ENCODE measurements around the gene NPAS4.

Gene NPAS4

DNA sequence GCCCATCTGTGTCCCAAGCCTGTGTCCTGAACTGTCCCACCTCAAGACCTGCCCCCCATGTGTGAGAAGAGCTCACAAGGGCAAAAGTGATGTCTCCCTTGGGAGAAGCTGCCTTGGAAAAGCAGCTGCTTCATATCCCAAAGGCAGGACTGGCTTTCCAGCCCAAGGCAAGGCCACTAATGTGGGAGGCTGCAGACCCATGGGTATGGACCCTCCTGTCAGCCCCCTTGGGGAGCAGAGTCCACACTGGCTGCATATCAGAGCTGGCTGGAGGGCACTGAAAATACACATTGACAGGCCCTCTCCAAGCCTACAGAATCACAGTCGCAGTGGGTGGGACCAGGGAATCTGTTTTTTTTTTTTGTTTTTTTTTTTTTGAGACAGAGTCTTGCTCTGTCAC lies 48.6 kb downstream of the NPAS4 start:
- no peak for ATAC-seq
- TF ChIP-seq ISL1 (CRISPR knock-in tag; IDR thresholded peaks at IDR 0.05) (no peak), ZFP3 (CRISPR knock-in tag; IDR thresholded peaks at IDR 0.05) (no peak), GLIS3 (CRISPR knock-in tag; IDR thresholded peaks at IDR 0.05) (no peak), ZNF565 (CRISPR knock-in tag; conservative IDR thresholded peaks at IDR 0.05; ENCODE audit: low read depth) (no peak), POU6F1 (CRISPR knock-in tag; IDR thresholded peaks at IDR 0.05; ENCODE audit: borderline replicate concordance, low read depth) (no peak)

DNA sequence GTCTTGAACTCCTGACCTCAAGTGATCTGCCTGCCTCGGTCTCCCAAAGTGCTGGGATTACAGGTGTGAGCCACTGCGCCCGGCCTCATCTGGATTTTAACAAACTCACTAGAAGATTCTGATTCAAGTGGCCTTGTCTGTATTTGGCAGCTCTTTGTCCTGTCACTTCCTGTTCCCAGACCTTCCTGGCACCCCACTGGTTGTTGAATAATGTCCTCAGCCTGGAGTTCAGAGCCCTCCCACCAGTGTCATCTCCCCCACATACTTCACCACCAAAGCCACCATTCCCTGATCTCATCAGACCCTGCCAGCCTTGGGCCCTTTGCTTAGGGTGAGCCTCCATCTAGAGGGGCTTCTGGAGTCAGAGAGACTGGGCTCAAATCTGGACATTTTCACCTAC lies 49.2 kb downstream of the NPAS4 start:
- no peak for TF ChIP-seq ZC3H10 (CRISPR knock-in tag; IDR thresholded peaks at IDR 0.05)
- no peak for TF ChIP-seq ZNF70 (CRISPR knock-in tag; IDR thresholded peaks at IDR 0.05)
- no peak for TF ChIP-seq BACH2 (CRISPR knock-in tag; IDR thresholded peaks at IDR 0.05; ENCODE audit: borderline replicate concordance)
- no peak for TF ChIP-seq POU6F1 (CRISPR knock-in tag; IDR thresholded peaks at IDR 0.05; ENCODE audit: borderline replicate concordance, low read depth)
- TF ChIP-seq TOX (CRISPR knock-in tag; IDR thresholded peaks at IDR 0.05; ENCODE audit: borderline replicate concordance), result no peak
- no peak for TF ChIP-seq CREB5 (CRISPR knock-in tag; IDR thresholded peaks at IDR 0.05; ENCODE audit: low read depth)
- no peak for TF ChIP-seq ARNTL (CRISPR knock-in tag; IDR thresholded peaks at IDR 0.05; ENCODE audit: borderline replicate concordance, low read depth)
- TF ChIP-seq ISL1 (CRISPR knock-in tag; IDR thresholded peaks at IDR 0.05), result no peak
- TF ChIP-seq CSDC2 (CRISPR knock-in tag; IDR thresholded peaks at IDR 0.05), result no peak
- no peak for TF ChIP-seq RARB (CRISPR knock-in tag; IDR thresholded peaks at IDR 0.05)
- TF ChIP-seq SNAI2 (CRISPR knock-in tag; IDR thresholded peaks at IDR 0.05), result no peak
- no peak for TF ChIP-seq GLIS3 (CRISPR knock-in tag; IDR thresholded peaks at IDR 0.05)
- TF ChIP-seq OSR1 (CRISPR knock-in tag; IDR thresholded peaks at IDR 0.05), result no peak
- TF ChIP-seq ZNF565 (CRISPR knock-in tag; conservative IDR thresholded peaks at IDR 0.05; ENCODE audit: low read depth), result no peak
- TF ChIP-seq ZFP30 (CRISPR knock-in tag; IDR thresholded peaks at IDR 0.05), result no peak
- ATAC-seq, result no peak

DNA sequence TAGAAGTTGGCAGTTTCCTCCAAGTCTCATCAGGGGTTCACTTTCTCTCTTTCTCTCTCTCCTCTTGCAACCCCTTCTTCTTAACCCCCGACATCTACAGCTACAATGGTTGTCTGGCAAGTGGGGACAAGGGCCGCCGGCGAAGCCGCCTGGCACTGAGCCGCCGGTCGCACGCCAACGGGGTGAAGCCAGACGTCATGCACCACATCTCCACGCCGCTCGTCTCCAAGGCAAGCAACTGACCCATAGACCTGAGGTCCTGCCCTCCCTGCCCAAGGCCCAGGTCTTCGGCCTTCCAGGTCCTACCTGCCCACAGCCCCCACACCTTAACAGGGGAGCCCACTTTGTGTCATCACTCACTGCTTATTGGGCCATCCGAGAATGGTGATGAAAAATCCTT lies 50.3 kb downstream of the NPAS4 start:
- ATAC-seq, result no peak
- TF ChIP-seq ZFP30 (CRISPR knock-in tag; IDR thresholded peaks at IDR 0.05), result no peak
- TF ChIP-seq SNAI2 (CRISPR knock-in tag; IDR thresholded peaks at IDR 0.05), result no peak
- TF ChIP-seq ZNF70 (CRISPR knock-in tag; IDR thresholded peaks at IDR 0.05), result no peak

DNA sequence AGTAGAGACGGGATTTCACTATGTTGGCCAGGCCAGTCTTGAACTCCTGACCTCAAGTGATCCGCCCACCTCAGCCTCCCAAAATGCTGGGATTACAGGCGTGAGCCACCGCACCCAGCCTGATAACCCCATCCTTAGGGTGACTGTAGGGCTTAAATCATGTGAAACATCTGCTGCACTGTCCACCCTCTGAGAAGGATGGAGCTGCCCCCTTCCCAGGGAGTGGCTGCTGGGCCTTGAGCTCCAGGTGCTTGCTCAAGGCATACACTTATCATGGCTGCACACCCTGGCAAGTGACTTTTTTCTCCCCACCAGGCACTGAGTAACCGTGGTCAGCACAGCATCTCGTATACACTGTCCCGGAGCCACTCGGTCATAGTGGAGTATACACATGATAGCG lies 51.2 kb downstream of the NPAS4 start:
- TF ChIP-seq, protein P1, sequence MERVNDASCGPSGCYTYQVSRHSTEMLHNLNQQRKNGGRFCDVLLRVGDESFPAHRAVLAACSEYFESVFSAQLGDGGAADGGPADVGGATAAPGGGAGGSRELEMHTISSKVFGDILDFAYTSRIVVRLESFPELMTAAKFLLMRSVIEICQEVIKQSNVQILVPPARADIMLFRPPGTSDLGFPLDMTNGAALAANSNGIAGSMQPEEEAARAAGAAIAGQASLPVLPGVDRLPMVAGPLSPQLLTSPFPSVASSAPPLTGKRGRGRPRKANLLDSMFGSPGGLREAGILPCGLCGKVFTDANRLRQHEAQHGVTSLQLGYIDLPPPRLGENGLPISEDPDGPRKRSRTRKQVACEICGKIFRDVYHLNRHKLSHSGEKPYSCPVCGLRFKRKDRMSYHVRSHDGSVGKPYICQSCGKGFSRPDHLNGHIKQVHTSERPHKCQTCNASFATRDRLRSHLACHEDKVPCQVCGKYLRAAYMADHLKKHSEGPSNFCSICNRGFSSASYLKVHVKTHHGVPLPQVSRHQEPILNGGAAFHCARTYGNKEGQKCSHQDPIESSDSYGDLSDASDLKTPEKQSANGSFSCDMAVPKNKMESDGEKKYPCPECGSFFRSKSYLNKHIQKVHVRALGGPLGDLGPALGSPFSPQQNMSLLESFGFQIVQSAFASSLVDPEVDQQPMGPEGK (CRISPR knock-in tag; IDR thresholded peaks at IDR 0.05; ENCODE audit: borderline replicate concordance), result no peak
- TF ChIP-seq PPARA (CRISPR knock-in tag; IDR thresholded peaks at IDR 0.05; ENCODE audit: borderline replicate concordance), result no peak
- TF ChIP-seq SNAI2 (CRISPR knock-in tag; IDR thresholded peaks at IDR 0.05), result no peak
- TF ChIP-seq CSRNP3 (CRISPR knock-in tag; IDR thresholded peaks at IDR 0.05), result no peak
- TF ChIP-seq ZNF8 (CRISPR knock-in tag; IDR thresholded peaks at IDR 0.05), result no peak
- no peak for TF ChIP-seq ZNF70 (CRISPR knock-in tag; IDR thresholded peaks at IDR 0.05)
- TF ChIP-seq ZFP3 (CRISPR knock-in tag; IDR thresholded peaks at IDR 0.05), result no peak
- TF ChIP-seq TCF4 (CRISPR knock-in tag; IDR thresholded peaks at IDR 0.05; ENCODE audit: borderline replicate concordance), result no peak
- no peak for TF ChIP-seq CSDC2 (CRISPR knock-in tag; IDR thresholded peaks at IDR 0.05)
- no peak for TF ChIP-seq RARB (CRISPR knock-in tag; IDR thresholded peaks at IDR 0.05)
- no peak for TF ChIP-seq BACH2 (CRISPR knock-in tag; IDR thresholded peaks at IDR 0.05; ENCODE audit: borderline replicate concordance)
- TF ChIP-seq POU6F1 (CRISPR knock-in tag; IDR thresholded peaks at IDR 0.05; ENCODE audit: borderline replicate concordance, low read depth), result no peak
- no peak for TF ChIP-seq ISL1 (CRISPR knock-in tag; IDR thresholded peaks at IDR 0.05)
- no peak for TF ChIP-seq ARNTL (CRISPR knock-in tag; IDR thresholded peaks at IDR 0.05; ENCODE audit: borderline replicate concordance, low read depth)
- TF ChIP-seq ZFP30 (CRISPR knock-in tag; IDR thresholded peaks at IDR 0.05), result no peak
- TF ChIP-seq GLIS3 (CRISPR knock-in tag; IDR thresholded peaks at IDR 0.05), result no peak
- no peak for TF ChIP-seq ESRRG (CRISPR knock-in tag; IDR thresholded peaks at IDR 0.05)
- ATAC-seq, result no peak

Data from SK-N-SH treated with all-trans-retinoic acid at 6 μM for 48 hours (cell line).